GM21367 (cell line): ENCODE results near the gene WDFY3.

Experiments used
- ATAC-seq: cut with Tn5 transposase; IDR thresholded peaks from one replicate; pipeline ENCODE4 v1.9.1; 2021; ENCODE audit not compliant: unreplicated experiment

Gene WDFY3

GRCh38 chr4:84733343-84734033 is 233.0 kb downstream of the WDFY3 start:
- no peak for ATAC-seq

GRCh38 chr4:84730375-84730774 is 236.1 kb downstream of the WDFY3 start:
- no peak for ATAC-seq

- ATAC-seq = no peak
Measured at GRCh38 chr4:84727491-84727890, 239.0 kb downstream of the WDFY3 start.

- no peak for ATAC-seq
Measured at GRCh38 chr4:84726356-84726755, 240.1 kb downstream of the WDFY3 start.

- ATAC-seq = no peak
Measured at GRCh38 chr4:84722720-84723119, 243.8 kb downstream of the WDFY3 start.

- ATAC-seq = no peak
Measured at GRCh38 chr4:84719115-84719514, 247.4 kb downstream of the WDFY3 start.

- ATAC-seq = no peak
Measured at GRCh38 chr4:84718699-84719098, 247.8 kb downstream of the WDFY3 start.

GRCh38 chr4:84710548-84710947 is 255.9 kb downstream of the WDFY3 start:
- no peak for ATAC-seq

- ATAC-seq = no peak
Measured at GRCh38 chr4:84708406-84709135, 257.9 kb downstream of the WDFY3 start.

GRCh38 chr4:84706286-84706685 is 260.2 kb downstream of the WDFY3 start:
- no peak for ATAC-seq

- no peak for ATAC-seq
Measured at GRCh38 chr4:84699001-84699671, 267.4 kb downstream of the WDFY3 start.

- no peak for ATAC-seq
Measured at GRCh38 chr4:84697615-84698201, 268.8 kb downstream of the WDFY3 start.

- ATAC-seq = no peak
Measured at GRCh38 chr4:84697159-84697558, 269.3 kb downstream of the WDFY3 start.

- ATAC-seq = no peak
Measured at GRCh38 chr4:84691800-84692199, 274.7 kb downstream of the WDFY3 start.

GRCh38 chr4:84691170-84691691 is 275.3 kb downstream of the WDFY3 start:
- no peak for ATAC-seq

GRCh38 chr4:84690481-84690880 is 276.0 kb downstream of the WDFY3 start:
- ATAC-seq = no peak

GRCh38 chr4:84689197-84689596 is 277.3 kb downstream of the WDFY3 start:
- no peak for ATAC-seq

GRCh38 chr4:84688605-84689004 is 277.9 kb downstream of the WDFY3 start:
- ATAC-seq = no peak

- ATAC-seq = no peak
Measured at GRCh38 chr4:84685105-84685504, 281.4 kb downstream of the WDFY3 start.

GRCh38 chr4:84684361-84684760 is 282.1 kb downstream of the WDFY3 start:
- ATAC-seq = no peak

- ATAC-seq = no peak
Measured at GRCh38 chr4:84683064-84683850, 283.2 kb downstream of the WDFY3 start.
